Right lobe of liver (tissue), 4 donors: ENCODE measurements around the gene CFTR.

Experiments used
- POLR2A ChIP-seq: fragments of 450-650 bp; IDR thresholded peaks from one replicate; pipeline ENCODE4 v1.6.1; 2017; ENCODE audit warnings: antibody characterized with exemption, mild to moderate bottlenecking
- TF ChIP-seq, protein P1 (sequence below), 4 donors: fragments of 200-600 bp in 3 of 4; fragments of 450-650 bp in 1 of 4; IDR thresholded peaks; one replicate each; pipeline versions ENCODE4 v1.5.1 to v1.8.0; 2016 to 2022; ENCODE audit warnings: antibody characterized with exemption in 4 of 4, mild to moderate bottlenecking in 2 of 4
- donor health status: DM: no; HTN: no; CAD: no.
- donor health status: DM: no; HTN: no; CAD: no.
- donor health status: DM: no; HTN: yes; CAD: no.

DNA sequence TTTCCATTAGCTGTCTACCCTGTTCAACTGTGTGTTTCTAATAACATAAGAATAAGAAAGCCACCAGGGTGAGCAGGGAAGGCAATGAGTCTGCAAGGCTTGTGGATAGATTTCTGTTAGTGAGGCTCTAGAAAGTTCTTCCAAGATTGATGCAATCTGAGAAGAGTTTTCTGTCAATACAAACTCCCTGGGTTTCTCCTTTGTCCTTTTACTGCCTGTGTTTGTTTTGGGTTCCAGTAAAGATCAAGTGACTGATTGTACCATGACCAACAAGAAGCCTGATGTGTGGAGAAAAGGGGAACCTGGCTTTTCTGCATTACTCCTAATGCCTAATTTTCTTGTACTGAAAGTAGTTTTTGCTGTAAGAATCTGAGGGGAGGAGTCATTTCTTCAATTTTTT is 139.9 kb downstream of the CFTR start:
- TF ChIP-seq, protein P1, sequence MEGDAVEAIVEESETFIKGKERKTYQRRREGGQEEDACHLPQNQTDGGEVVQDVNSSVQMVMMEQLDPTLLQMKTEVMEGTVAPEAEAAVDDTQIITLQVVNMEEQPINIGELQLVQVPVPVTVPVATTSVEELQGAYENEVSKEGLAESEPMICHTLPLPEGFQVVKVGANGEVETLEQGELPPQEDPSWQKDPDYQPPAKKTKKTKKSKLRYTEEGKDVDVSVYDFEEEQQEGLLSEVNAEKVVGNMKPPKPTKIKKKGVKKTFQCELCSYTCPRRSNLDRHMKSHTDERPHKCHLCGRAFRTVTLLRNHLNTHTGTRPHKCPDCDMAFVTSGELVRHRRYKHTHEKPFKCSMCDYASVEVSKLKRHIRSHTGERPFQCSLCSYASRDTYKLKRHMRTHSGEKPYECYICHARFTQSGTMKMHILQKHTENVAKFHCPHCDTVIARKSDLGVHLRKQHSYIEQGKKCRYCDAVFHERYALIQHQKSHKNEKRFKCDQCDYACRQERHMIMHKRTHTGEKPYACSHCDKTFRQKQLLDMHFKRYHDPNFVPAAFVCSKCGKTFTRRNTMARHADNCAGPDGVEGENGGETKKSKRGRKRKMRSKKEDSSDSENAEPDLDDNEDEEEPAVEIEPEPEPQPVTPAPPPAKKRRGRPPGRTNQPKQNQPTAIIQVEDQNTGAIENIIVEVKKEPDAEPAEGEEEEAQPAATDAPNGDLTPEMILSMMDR (IDR thresholded peaks at IDR 0.05), result no peak
- no peak for TF ChIP-seq POLR2A
